HG03378 (cell line): ENCODE results near the gene EFNA3.
A peak's percentile ranks its signal among the peaks of the same experiment; 100 is the strongest.

Experiments used
- ATAC-seq: cut with Tn5 transposase; IDR thresholded peaks from one replicate; pipeline ENCODE4 v1.9.1; 2021; ENCODE audit warnings: mild to moderate bottlenecking, moderate library complexity; ENCODE audit not compliant: unreplicated experiment

Gene EFNA3

GRCh38 chr1:155048449-155049334 is 29.9 kb upstream of the EFNA3 start:
- no peak for ATAC-seq

GRCh38 chr1:155049651-155050559 is 28.7 kb upstream of the EFNA3 start:
- ATAC-seq: no peak

- ATAC-seq: no peak
These were observed 27.9 kb upstream of the EFNA3 start, which contains the start of gene ADAM15 for GRCh38 chr1:155050560-155051341. Gene ADAM15, plus strand, starts transcription at chr1:155051316. Its CDS starts 71 bp downstream, at chr1:155051387.

- ATAC-seq: no peak
These were observed 27.3 kb upstream of the EFNA3 start for GRCh38 chr1:155051342-155051776.

DNA sequence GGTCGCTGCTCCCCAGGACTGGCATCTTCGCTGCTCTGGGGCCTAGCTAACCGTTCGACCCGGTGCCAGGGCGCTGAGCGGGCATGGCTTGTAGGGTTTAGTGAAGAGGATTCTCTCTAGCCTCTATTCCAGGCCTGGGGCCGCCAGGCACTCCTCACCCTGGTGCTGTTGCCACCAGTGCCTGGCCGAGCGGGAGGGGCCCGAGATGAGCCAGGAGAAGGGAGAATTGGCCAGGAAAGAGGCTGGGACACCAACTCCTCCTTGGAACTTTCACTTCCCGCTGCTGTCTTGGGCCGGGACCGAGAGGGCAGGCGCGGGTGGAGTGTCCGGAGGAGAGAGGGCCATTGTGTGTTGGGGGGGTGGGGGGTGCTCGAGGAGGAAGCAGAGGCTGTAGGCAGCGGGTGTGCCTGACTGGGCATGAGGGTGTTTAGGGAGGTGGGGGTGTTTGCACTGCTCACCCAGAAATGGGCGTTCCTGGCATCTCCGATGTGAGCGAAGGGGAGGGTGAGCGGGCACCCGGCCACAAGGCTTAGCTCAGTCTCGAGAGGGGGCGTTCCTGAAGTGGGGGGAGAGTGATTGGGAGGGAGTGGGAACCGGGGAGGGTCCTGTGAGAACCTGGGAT is 26.7 kb upstream of the EFNA3 start:
- no peak for ATAC-seq

GRCh38 chr1:155052439-155053395 is 25.9 kb upstream of the EFNA3 start:
- ATAC-seq: no peak

GRCh38 chr1:155053531-155054105 is 25.0 kb upstream of the EFNA3 start:
- ATAC-seq: no peak

- ATAC-seq: no peak
These were observed 21.5 kb upstream of the EFNA3 start for GRCh38 chr1:155057104-155057503.

DNA sequence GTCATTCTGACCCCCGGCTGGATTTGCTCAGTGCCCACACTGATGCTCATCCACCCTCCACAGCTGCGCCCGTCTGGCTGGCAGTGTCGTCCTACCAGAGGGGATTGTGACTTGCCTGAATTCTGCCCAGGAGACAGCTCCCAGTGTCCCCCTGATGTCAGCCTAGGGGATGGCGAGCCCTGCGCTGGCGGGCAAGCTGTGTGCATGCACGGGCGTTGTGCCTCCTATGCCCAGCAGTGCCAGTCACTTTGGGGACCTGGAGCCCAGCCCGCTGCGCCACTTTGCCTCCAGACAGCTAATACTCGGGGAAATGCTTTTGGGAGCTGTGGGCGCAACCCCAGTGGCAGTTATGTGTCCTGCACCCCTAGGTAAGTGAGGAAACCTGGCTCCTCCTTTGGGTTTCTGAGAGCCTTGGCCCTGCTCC is 20.8 kb upstream of the EFNA3 start:
- ATAC-seq: no peak

GRCh38 chr1:155060736-155061135 is 17.9 kb upstream of the EFNA3 start:
- no peak for ATAC-seq

- ATAC-seq: peak; percentile 48
These were observed 17.1 kb upstream of the EFNA3 start for GRCh38 chr1:155061381-155062150.

DNA sequence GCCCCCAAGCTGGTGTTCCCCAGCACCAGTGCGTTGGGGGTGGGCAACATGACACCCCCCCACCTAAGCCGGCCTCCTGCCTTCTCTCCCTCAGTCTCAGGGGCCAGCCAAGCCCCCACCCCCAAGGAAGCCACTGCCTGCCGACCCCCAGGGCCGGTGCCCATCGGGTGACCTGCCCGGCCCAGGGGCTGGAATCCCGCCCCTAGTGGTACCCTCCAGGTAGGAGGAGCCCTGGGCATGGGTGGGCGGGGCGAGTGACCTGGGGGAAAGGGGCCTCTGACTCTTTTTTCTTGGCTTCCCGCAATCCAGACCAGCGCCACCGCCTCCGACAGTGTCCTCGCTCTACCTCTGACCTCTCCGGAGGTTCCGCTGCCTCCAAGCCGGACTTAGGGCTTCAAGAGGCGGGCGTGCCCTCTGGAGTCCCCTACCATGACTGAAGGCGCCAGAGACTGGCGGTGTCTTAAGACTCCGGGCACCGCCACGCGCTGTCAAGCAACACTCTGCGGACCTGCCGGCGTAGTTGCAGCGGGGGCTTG is 16.4 kb upstream of the EFNA3 start:
- ATAC-seq: no peak

DNA sequence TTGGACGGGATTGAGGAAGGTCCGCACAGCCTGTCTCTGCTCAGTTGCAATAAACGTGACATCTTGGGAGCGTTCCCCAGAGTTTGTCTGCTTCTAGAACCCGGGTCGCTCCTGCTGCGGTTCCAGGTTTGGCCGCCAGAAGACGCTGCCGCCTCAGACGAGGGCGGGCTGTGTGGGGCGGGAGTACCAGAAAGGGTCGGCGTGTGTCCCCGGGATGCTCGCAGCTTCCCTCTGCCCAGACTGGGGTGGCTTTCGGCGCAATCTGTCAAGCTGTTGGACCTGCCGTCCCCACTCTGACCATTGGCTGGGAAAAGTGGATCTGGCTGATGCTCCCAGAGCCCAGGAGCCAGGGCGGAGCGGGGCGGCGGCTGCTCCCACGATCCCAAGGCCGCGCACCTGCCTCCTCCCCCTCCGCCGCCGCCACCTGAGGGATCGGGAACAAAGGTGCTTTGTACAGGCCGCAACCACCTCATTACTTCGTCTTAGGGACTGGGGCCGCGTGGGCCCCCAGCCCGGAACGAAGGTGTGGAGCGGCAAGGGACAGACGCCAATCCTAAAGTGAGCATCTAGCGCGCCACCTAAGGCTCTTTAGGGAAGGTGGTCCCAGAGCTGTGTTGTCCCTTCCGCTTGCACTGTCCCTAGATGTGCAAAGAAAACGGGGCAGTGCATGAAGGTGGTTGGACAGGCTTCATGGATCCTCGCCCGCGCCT is 15.8 kb upstream of the EFNA3 start:
- ATAC-seq: no peak

GRCh38 chr1:155063550-155064110 is 15.0 kb upstream of the EFNA3 start, which contains the start of gene EFNA4:
Gene EFNA4, plus strand, starts transcription at chr1:155063740. Its CDS starts 84 bp downstream, at chr1:155063824.
- no peak for ATAC-seq

DNA sequence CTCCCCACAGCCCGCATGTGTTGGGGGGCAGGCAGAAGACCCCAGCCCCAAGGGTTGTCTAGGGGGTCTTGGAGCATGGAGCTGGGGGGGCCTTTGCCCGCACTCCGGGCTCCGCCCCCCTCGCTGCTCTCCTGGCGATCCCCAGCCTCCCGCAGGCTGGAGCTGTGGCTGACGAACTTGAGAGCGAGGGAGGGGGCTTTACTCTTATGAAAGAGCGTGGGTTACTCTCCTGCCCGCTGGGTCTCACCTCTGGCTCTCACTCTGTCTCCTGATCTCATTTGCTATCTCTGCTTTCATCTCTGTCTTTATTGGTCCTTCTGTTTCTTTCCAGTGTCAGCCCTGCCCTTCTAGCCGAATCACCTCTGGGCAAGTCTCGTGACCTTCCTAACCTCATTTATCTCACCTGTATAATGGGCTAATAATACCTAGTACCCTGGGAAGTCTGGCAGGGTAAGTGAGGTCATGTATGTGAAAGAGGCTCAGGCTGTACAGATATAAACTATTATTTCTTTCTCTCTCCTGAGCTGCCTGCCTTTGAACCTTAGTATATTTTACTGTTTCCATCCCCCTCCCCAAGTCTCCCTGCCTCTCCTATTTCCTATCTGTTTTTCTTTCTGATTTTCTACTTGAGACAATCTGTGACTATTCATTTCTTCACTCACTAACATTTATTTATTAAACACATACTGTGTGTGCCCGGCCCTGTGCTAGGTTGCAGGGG is 14.4 kb upstream of the EFNA3 start:
- ATAC-seq: no peak

DNA sequence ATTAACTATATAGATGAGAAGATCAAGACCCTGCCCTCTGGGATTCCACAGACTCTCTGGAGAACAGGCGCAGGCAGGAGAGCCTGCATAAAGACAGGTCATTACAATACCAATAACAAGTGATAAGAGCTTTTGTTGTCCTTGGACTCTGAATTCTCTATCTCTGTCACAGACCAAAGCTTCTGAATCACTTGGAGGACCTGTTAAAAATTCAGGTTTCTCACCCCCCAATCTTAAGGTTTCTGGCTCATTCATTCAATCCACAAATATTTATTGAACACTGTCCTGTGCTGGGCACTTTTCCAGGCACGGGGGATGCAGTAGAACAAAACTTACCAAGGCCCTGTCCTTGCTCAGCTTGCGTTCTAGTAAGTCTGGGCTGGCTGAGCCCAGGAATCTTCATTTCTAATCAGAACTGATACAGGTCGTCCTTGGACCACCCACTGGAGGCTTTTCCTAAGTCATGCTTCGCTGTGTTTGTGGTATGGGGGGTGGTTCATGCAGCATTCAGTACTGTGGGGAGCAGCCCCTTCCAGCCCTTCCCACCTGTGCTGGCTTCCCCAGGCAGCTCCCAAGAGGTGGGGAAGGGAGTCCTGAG is 13.7 kb upstream of the EFNA3 start:
- no peak for ATAC-seq
